CD14-positive monocyte (primary cell): ENCODE data around the gene CBX1. TPM values are rescaled to one million over a fixed set of nuclear protein-coding genes. Genes with fewer than 3 reads are reported as not detected.
A peak's percentile ranks its signal among the peaks of the same experiment; 100 is the strongest.

Experiments used
- DNase-seq, 3 donors: peaks; one replicate each; pipeline ENCODE4 v3.0.0-alpha.2; 2011 to 2022
- H2AFZ ChIP-seq: 2 replicates; pipeline ENCODE4 v1.6.0; 2012; ENCODE audit warnings: mild to moderate bottlenecking, low read depth, low read length, inconsistent platforms; ENCODE audit not compliant: insufficient read depth, poor library complexity, severe bottlenecking
- H3K27ac ChIP-seq, 2 donors: 1 replicate in 1 of 2; 2 replicates in 1 of 2; pipeline ENCODE4 v1.5.1; 2012 to 2013; ENCODE audit warnings: low read length in 2 of 2, control low read depth in 1 of 2, inconsistent platforms in 1 of 2, low read depth in 1 of 2, mild to moderate bottlenecking in 1 of 2
- H3K27me3 ChIP-seq, 2 donors: one replicate each; pipeline versions ENCODE4 v1.6.0 to v1.6.1; 2011 to 2013; ENCODE audit warnings: low read length in 2 of 2; ENCODE audit not compliant: control insufficient read depth in 2 of 2, insufficient read depth in 2 of 2
- H3K36me3 ChIP-seq, 2 donors: replicated peaks in 1 of 2; 1 replicate in 1 of 2; 2 replicates in 1 of 2; pipeline versions ENCODE4 v1.5.1 to v1.6.1; 2012 to 2013; ENCODE audit warnings: low read length in 2 of 2, control low read depth in 1 of 2, inconsistent platforms in 1 of 2, mild to moderate bottlenecking in 1 of 2; ENCODE audit not compliant: insufficient read depth in 2 of 2, control insufficient read depth in 1 of 2
- H3K4me1 ChIP-seq, 2 donors: 1 replicate in 1 of 2; 2 replicates in 1 of 2; pipeline versions ENCODE4 v1.5.1 to v1.6.1; 2012 to 2013; ENCODE audit warnings: low read length in 2 of 2, control low read depth in 1 of 2, inconsistent platforms in 1 of 2, mild to moderate bottlenecking in 1 of 2, moderate library complexity in 1 of 2; ENCODE audit not compliant: insufficient read depth in 2 of 2, control insufficient read depth in 1 of 2
- H3K4me2 ChIP-seq: replicated peaks from 2 replicates; pipeline ENCODE3; 2012; ENCODE audit warnings: low read length, moderate library complexity, mild to moderate bottlenecking; ENCODE audit not compliant: poor library complexity, severe bottlenecking; ENCODE audit errors: extremely low read depth
- H3K4me3 ChIP-seq, 3 experiments: fragments of 200-600 bp in 1 of 3; sonication (generic) in 1 of 3; replicated peaks in 1 of 3; 1 replicate in 2 of 3; 2 replicates in 1 of 3; pipeline ENCODE4 v1.5.1; 2011 to 2013; ENCODE audit warnings: low read length in 3 of 3, mild to moderate bottlenecking in 3 of 3, control low read depth in 2 of 3, low read depth in 2 of 3, inconsistent platforms in 1 of 3, moderate library complexity in 1 of 3
- H3K79me2 ChIP-seq: 2 replicates; pipeline ENCODE4 v1.6.0; 2012; ENCODE audit warnings: mild to moderate bottlenecking, control low read depth, inconsistent platforms, low read length, moderate library complexity; ENCODE audit not compliant: insufficient read depth
- H3K9ac ChIP-seq: 2 replicates; pipeline ENCODE4 v1.6.0; 2017; ENCODE audit warnings: low read length, mild to moderate bottlenecking; ENCODE audit not compliant: insufficient read depth, poor library complexity, severe bottlenecking
- H3K9me3 ChIP-seq, 2 donors: replicated peaks in 1 of 2; 1 replicate in 1 of 2; 2 replicates in 1 of 2; pipeline versions ENCODE4 v1.5.1 to v1.6.1; 2012 to 2013; ENCODE audit warnings: low read length in 2 of 2, control low read depth in 1 of 2; ENCODE audit not compliant: control insufficient read depth in 1 of 2, insufficient read depth in 1 of 2
- H4K20me1 ChIP-seq: 2 replicates; pipeline ENCODE4 v1.6.0; 2012; ENCODE audit warnings: mild to moderate bottlenecking, low read length, control low read depth, moderate library complexity; ENCODE audit not compliant: insufficient read depth
- H3K27ac Mint-ChIP-seq, 7 donors: one replicate each; pipeline ENCODE4 v1.8.0; 2020; ENCODE audit warnings: mild to moderate bottlenecking in 7 of 7, mixed read lengths in 7 of 7, moderate library complexity in 6 of 7, inconsistent platforms in 2 of 7
- H3K27me3 Mint-ChIP-seq, 3 donors: one replicate each; pipeline ENCODE4 v1.8.0; 2021 to 2022; ENCODE audit warnings: low read depth in 3 of 3, mild to moderate bottlenecking in 3 of 3, mixed read lengths in 3 of 3, moderate library complexity in 3 of 3, inconsistent platforms in 1 of 3
- H3K36me3 Mint-ChIP-seq, 2 donors: one replicate each; pipeline ENCODE4 v1.8.0; 2020; ENCODE audit warnings: mixed read lengths in 2 of 2, inconsistent platforms in 1 of 2, mild to moderate bottlenecking in 1 of 2
- H3K4me1 Mint-ChIP-seq: one replicate; pipeline ENCODE4 v1.8.0; 2020; ENCODE audit warnings: mild to moderate bottlenecking, mixed read lengths
- H3K4me3 Mint-ChIP-seq, 2 donors: one replicate each; pipeline ENCODE4 v1.8.0; 2020; ENCODE audit warnings: mild to moderate bottlenecking in 2 of 2, mixed read lengths in 2 of 2, moderate library complexity in 1 of 2
- H3K9me3 Mint-ChIP-seq, 7 donors: one replicate each; pipeline ENCODE4 v1.8.0; 2020 to 2022; ENCODE audit warnings: mixed read lengths in 7 of 7, mild to moderate bottlenecking in 6 of 7, moderate library complexity in 6 of 7, inconsistent platforms in 2 of 7
- CTCF ChIP-seq: fragments of 200-600 bp; IDR thresholded peaks from one replicate; pipeline ENCODE4 v1.8.0; 2022; ENCODE audit warnings: antibody characterized with exemption, mild to moderate bottlenecking
- WGBS: methylation state at CpG from one replicate; pipeline ENCODE4 v1.1.5; 2013; ENCODE audit warnings: missing lambda C conversion rate; ENCODE audit not compliant: insufficient coverage; 5-methylcytosine and 5-hydroxymethylcytosine counted together
- intact Hi-C, 2 donors: fragments of 100-400 bp; cut with micrococcal nuclease; formaldehyde crosslinking; loops; one replicate each; pipeline versions ENCODE4 v1.15.0 to v1.15.1; 2023
- polyA plus RNA-seq, 3 donors: library from polyadenylated mRNA; depleted of rRNA in 1 of 3; unstranded in 2 of 3; stranded (reverse) in 1 of 3; fragments of 300-500 nt in 2 of 3; fragments of >200 nt in 1 of 3; fragmentation: Illumina TruSeq in 2 of 3; gene quantifications; 1 replicate in 2 of 3; 2 replicates in 1 of 3; pipeline ENCODE4 v1.2.3, GENCODE V29; 2012 to 2021
- small RNA-seq: library from RNA; depleted of rRNA; stranded (forward); fragments of <200 nt; gene quantifications from one replicate; pipeline ENCODE3, GENCODE V24; 2012; ENCODE audit warnings: low read depth; ENCODE audit not compliant: insufficient read length

CBX1 gene
- polyA plus RNA-seq, 3 donors = 12.5 to 18.2 (median 17.2) TPM

DNA sequence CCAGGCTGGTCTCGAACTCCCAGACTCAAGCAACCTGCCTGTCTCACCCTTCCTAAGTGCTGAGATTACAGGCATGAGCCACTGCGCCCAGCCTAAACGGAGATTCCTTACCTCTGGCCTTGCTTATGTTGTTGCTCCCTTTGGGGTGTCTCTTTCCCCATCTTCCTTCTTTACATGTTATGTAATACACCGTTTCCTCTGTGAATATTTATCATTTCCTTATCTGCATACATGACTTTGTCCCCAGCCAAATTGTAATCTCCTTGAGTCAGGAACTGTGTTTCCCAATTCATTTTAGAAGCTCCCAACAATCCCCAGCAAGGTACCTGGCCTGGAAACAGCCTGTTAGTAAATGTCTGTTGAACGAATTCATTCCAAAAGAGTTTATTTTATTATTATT, 79.3 kb downstream of the CBX1 start:
- Histone ChIP-seq H3K27me3 (no peaks in the 10 kb centered on the region), H3K9ac (peak overlapping the region; percentile 19), H3K36me3 (no peaks in the 10 kb centered on the region), H3K4me1 (peaks cover 68 to 83% of the 10 kb centered on the region in 2 donors), H3K79me2 (no peaks in the 10 kb centered on the region), H3K4me3 (peak overlapping the region in 1 of 3 experiments; percentile 57), H2AFZ (no peak overlapping the region), H3K27ac (peak overlapping the region; percentile 25 to 37), H4K20me1 (no peaks in the 10 kb centered on the region), H3K4me2 (peak overlapping the region; percentile 51), H3K9me3 (no peaks in the 10 kb centered on the region)
- peaks cover 73% of the 10 kb centered on the region for H3K4me1 Mint-ChIP-seq
- intact Hi-C loops = loop anchor here in 1 of 2 donors (10.0 kb wide), 1 partner anchor 433 kb away; no protein-coding TSS in a partner anchor
- H3K36me3 Mint-ChIP-seq = peaks cover 1 to 2% of the 10 kb centered on the region in 2 donors
- peak overlapping the region; percentile 18 to 91 (median 85) for H3K27ac Mint-ChIP-seq
- TF ChIP-seq CTCF = no peak
- peak overlapping the region; percentile 51 to 56 for H3K4me3 Mint-ChIP-seq
- peak in 2 of 3 donors; percentile 76 to 78 for DNase-seq
- no peaks in the 10 kb centered on the region for H3K9me3 Mint-ChIP-seq
- H3K27me3 Mint-ChIP-seq = peaks cover 0 to 7% (median 3%) of the 10 kb centered on the region in 3 donors
- WGBS = no CpG with 5 or more reads among the region's 5 CpGs

Small RNA genes within 50 kb of the gene (small RNA-seq; reads per million reads assigned to genes)
- gene AC004477.2 (not detected), gene MIR152 (7.1 reads per million, percentile 64 among the genes with 10 or more reads in this experiment), gene RNU6-1201P (not detected)

Other genes with a start within 250 kb of the CBX1 start
- gene SP2, start 205.2 kb downstream of the CBX1 start, polyA plus RNA-seq = 10 to 100 TPM in 1 of 3 donors, 1 to 10 TPM in 2; 3.1 to 26.7 (median 6.8) TPM
- 10 to 100 TPM; 13.2 to 34.2 (median 29.7) TPM for gene PNPO, start 159.9 kb downstream of the CBX1 start, polyA plus RNA-seq
- gene PRR15L, start 143.6 kb downstream of the CBX1 start, polyA plus RNA-seq = not detected
- gene CDK5RAP3, start 130.4 kb downstream of the CBX1 start, polyA plus RNA-seq = 100 to 1,000 TPM in 1 of 3 donors, 10 to 100 TPM in 2; 86.1 to 782 (median 94.4) TPM
- gene COPZ2, start 63.7 kb downstream of the CBX1 start, polyA plus RNA-seq = 10 to 100 TPM in 1 of 3 donors, 1 to 10 TPM in 2; 4.2 to 12.2 (median 6.9) TPM
- 10 to 100 TPM in 1 of 3 donors, 1 to 10 TPM in 2; 2.8 to 27.0 (median 7.1) TPM for gene NFE2L1, start 53.1 kb downstream of the CBX1 start, polyA plus RNA-seq
- gene SNX11, start 6.3 kb upstream of the CBX1 start, polyA plus RNA-seq = 10 to 100 TPM; 34.3 to 49.3 (median 48.4) TPM